ENCODE measurements around the gene POR.

DNA sequence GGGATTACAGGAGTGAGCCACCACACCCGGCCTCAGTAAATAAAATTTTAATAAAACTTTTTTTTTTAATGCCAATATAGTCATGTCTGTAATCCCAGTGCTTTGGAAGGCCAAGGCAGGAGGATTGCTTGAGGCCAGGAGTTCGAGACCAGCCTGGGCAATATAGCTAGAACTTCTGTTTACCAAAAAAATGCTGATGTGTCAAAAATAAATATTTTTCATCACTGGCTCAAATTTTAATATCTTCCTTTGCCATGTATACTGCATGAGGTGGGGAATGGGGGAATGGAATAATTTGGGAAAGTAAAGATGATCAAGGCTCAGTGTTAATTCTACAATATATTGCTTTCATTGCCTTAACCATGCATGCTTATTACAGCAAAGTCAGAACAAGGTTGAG is 46.8 kb upstream of the POR start:
- TF ChIP-seq, protein P1, sequence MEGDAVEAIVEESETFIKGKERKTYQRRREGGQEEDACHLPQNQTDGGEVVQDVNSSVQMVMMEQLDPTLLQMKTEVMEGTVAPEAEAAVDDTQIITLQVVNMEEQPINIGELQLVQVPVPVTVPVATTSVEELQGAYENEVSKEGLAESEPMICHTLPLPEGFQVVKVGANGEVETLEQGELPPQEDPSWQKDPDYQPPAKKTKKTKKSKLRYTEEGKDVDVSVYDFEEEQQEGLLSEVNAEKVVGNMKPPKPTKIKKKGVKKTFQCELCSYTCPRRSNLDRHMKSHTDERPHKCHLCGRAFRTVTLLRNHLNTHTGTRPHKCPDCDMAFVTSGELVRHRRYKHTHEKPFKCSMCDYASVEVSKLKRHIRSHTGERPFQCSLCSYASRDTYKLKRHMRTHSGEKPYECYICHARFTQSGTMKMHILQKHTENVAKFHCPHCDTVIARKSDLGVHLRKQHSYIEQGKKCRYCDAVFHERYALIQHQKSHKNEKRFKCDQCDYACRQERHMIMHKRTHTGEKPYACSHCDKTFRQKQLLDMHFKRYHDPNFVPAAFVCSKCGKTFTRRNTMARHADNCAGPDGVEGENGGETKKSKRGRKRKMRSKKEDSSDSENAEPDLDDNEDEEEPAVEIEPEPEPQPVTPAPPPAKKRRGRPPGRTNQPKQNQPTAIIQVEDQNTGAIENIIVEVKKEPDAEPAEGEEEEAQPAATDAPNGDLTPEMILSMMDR (conservative IDR thresholded peaks at IDR 0.05; ENCODE audit: low read depth, low read length): no peak
- no peak for TF ChIP-seq EZH2 (IDR thresholded peaks at IDR 0.05; ENCODE audit: borderline replicate concordance, low read depth, low read length, poor library complexity, severe bottlenecking)

Data from A673 (cell line).